Fibroblast of lung (primary cell): ENCODE measurements around the gene C1GALT1. TPM values are rescaled to one million over a fixed set of nuclear protein-coding genes. Genes with fewer than 3 reads are reported as not detected.

Source experiments
- DNase-seq, 2 donors: peaks; one replicate each; pipeline versions ENCODE4 v3.0.0 to v3.0.0-alpha.2; 2010; ENCODE audit warnings: low read depth in 2 of 2
- H2AFZ ChIP-seq: 2 replicates; pipeline ENCODE4 v1.5.1; 2012; ENCODE audit warnings: low read length, control low read depth, inconsistent platforms
- H3K27ac ChIP-seq: 2 replicates; pipeline ENCODE4 v1.5.1; 2011; ENCODE audit warnings: low read length, control low read depth; ENCODE audit not compliant: insufficient read depth
- H3K27me3 ChIP-seq: 2 replicates; pipeline ENCODE4 v1.5.1; 2011; ENCODE audit warnings: mild to moderate bottlenecking, low read length; ENCODE audit not compliant: control insufficient read depth, insufficient read depth
- H3K36me3 ChIP-seq: 2 replicates; pipeline ENCODE4 v1.5.1; 2011; ENCODE audit warnings: low read length; ENCODE audit not compliant: control insufficient read depth, insufficient read depth
- H3K4me1 ChIP-seq: 2 replicates; pipeline ENCODE4 v1.5.1; 2011; ENCODE audit warnings: low read length; ENCODE audit not compliant: control insufficient read depth, insufficient read depth; ENCODE audit errors: extremely low read depth
- H3K4me2 ChIP-seq: 2 replicates; pipeline ENCODE4 v1.5.1; 2011; ENCODE audit warnings: low read length, control low read depth; ENCODE audit not compliant: insufficient read depth; ENCODE audit errors: extremely low read depth
- H3K4me3 ChIP-seq, 4 experiments: fragments of 200-600 bp in 1 of 4; sonication (generic) in 1 of 4; replicated peaks in 1 of 4; 2 replicates each; pipeline ENCODE4 v1.5.1; 2011 to 2016; ENCODE audit warnings: low read length in 4 of 4, low read depth in 3 of 4, mild to moderate bottlenecking in 3 of 4, control low read depth in 2 of 4, inconsistent platforms in 1 of 4, mixed read lengths in 1 of 4; ENCODE audit not compliant: insufficient read depth in 1 of 4; ENCODE audit errors: control extremely low read depth in 1 of 4
- H3K79me2 ChIP-seq: 2 replicates; pipeline ENCODE4 v1.5.1; 2012; ENCODE audit warnings: mild to moderate bottlenecking, low read length, inconsistent platforms; ENCODE audit not compliant: control insufficient read depth, insufficient read depth
- H3K9ac ChIP-seq: 2 replicates; pipeline ENCODE4 v1.5.1; 2011; ENCODE audit warnings: mild to moderate bottlenecking, low read length, control low read depth; ENCODE audit not compliant: insufficient read depth
- H3K9me3 ChIP-seq: 2 replicates; pipeline ENCODE4 v1.5.1; 2012; ENCODE audit warnings: low read depth, low read length; ENCODE audit not compliant: control insufficient read depth, insufficient read depth
- H4K20me1 ChIP-seq: 2 replicates; pipeline ENCODE4 v1.5.1; 2011; ENCODE audit warnings: low read length; ENCODE audit not compliant: control insufficient read depth, insufficient read depth; ENCODE audit errors: extremely low read depth
- EZH2 ChIP-seq: IDR thresholded peaks from 2 replicates; pipeline ENCODE4 v1.5.1; 2012; ENCODE audit warnings: low read length, control low read depth, mild to moderate bottlenecking; ENCODE audit errors: missing control alignments
- polyA plus RNA-seq, 2 donors: library from polyadenylated mRNA; depleted of rRNA in 1 of 2; stranded (reverse) in 1 of 2; unstranded in 1 of 2; fragments of >200 nt; gene quantifications; 2 replicates each; pipeline ENCODE4 v1.2.1, GENCODE V29; 2011 to 2012; ENCODE audit warnings: missing spikeins in 1 of 2
- total RNA-seq: library from RNA; depleted of rRNA; stranded (reverse); fragments of >200 nt; gene quantifications from 2 replicates; pipeline ENCODE4 v1.2.1, GENCODE V29; 2014
- TF ChIP-seq, protein P1 (sequence below), 2 donors: IDR thresholded peaks in 1 of 2; conservative IDR thresholded peaks in 1 of 2; 1 replicate in 1 of 2; 2 replicates in 1 of 2; pipeline ENCODE4 v1.5.1; 2011 to 2012; ENCODE audit warnings: low read length in 2 of 2, control low read depth in 1 of 2, inconsistent platforms in 1 of 2, low read depth in 1 of 2, mild to moderate bottlenecking in 1 of 2

Gene C1GALT1
- total and polyA plus RNA-seq, 2 donors (not counting 1 experiment from before 2014, with no cell fraction given): 17.0 to 26.3 TPM

DNA sequence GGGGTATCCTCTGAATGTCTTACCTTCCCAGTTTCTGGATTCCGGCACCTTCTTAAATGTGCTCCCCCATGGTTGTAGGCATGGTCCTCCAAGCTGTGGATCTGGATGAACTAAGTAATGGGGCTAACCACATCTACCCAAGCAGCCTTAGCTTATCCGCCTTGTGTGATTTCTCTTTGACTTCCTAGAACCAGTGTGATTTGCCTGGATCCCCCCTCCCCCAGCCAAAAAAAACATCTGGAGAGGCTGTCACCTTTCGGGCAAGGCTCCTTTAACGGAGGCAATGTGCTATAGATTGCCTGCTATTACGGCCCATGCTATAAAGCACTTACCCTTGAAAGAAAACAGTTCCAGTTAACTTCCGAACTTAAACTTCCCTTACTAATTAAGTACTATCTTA, 33.9 kb downstream of the C1GALT1 start:
- H2AFZ ChIP-seq: no peak overlapping the region
- TF ChIP-seq EZH2: no peak
- TF ChIP-seq, protein P1, sequence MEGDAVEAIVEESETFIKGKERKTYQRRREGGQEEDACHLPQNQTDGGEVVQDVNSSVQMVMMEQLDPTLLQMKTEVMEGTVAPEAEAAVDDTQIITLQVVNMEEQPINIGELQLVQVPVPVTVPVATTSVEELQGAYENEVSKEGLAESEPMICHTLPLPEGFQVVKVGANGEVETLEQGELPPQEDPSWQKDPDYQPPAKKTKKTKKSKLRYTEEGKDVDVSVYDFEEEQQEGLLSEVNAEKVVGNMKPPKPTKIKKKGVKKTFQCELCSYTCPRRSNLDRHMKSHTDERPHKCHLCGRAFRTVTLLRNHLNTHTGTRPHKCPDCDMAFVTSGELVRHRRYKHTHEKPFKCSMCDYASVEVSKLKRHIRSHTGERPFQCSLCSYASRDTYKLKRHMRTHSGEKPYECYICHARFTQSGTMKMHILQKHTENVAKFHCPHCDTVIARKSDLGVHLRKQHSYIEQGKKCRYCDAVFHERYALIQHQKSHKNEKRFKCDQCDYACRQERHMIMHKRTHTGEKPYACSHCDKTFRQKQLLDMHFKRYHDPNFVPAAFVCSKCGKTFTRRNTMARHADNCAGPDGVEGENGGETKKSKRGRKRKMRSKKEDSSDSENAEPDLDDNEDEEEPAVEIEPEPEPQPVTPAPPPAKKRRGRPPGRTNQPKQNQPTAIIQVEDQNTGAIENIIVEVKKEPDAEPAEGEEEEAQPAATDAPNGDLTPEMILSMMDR (conservative IDR thresholded peaks at IDR 0.05 in 1 of 2, IDR thresholded peaks at IDR 0.05 in 1 of 2; ENCODE audit: low read depth in 1 of 2, low read length in 2 of 2): no peak
- no peaks in the 10 kb centered on the region for H3K36me3 ChIP-seq
- H3K27me3 ChIP-seq: no peaks in the 10 kb centered on the region
- H3K4me2 ChIP-seq: no peak overlapping the region
- H3K4me3 ChIP-seq: no peak overlapping the region
- H3K79me2 ChIP-seq: no peaks in the 10 kb centered on the region
- H3K9me3 ChIP-seq: no peaks in the 10 kb centered on the region
- no peaks in the 10 kb centered on the region for H3K4me1 ChIP-seq
- DNase-seq: no peak
- H3K27ac ChIP-seq: no peak overlapping the region
- no peaks in the 10 kb centered on the region for H4K20me1 ChIP-seq
- H3K9ac ChIP-seq: no peak overlapping the region

DNA sequence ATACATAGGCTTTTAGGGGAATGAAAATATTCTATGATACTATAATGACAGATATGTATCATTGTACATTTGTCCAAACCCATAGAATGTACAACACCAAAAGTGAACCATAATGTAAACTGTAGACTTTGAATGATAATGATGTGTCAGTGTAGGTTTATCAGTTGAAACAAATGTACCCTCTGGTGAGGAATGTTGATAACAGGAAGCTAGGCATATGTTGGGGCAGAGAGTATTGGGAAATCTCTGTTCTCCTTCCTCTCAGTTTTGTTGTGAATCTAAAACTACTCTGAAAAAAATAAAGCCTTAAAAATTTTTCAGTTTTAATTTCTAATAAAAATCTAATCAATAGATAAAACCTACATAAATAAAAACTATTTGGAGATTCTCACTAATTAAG, 36.9 kb downstream of the C1GALT1 start:
- TF ChIP-seq, protein P1 (conservative IDR thresholded peaks at IDR 0.05 in 1 of 2, IDR thresholded peaks at IDR 0.05 in 1 of 2; ENCODE audit: low read depth in 1 of 2, low read length in 2 of 2): no peak
- TF ChIP-seq EZH2: no peak
- Histone ChIP-seq H3K36me3 (no peaks in the 10 kb centered on the region), H3K4me3 (no peak overlapping the region), H3K27ac (no peak overlapping the region), H2AFZ (no peak overlapping the region), H3K4me2 (no peak overlapping the region), H4K20me1 (no peaks in the 10 kb centered on the region), H3K4me1 (peaks cover 2% of the 10 kb centered on the region), H3K79me2 (no peaks in the 10 kb centered on the region), H3K27me3 (no peaks in the 10 kb centered on the region), H3K9me3 (no peaks in the 10 kb centered on the region), H3K9ac (no peak overlapping the region)
- no peak for DNase-seq

DNA sequence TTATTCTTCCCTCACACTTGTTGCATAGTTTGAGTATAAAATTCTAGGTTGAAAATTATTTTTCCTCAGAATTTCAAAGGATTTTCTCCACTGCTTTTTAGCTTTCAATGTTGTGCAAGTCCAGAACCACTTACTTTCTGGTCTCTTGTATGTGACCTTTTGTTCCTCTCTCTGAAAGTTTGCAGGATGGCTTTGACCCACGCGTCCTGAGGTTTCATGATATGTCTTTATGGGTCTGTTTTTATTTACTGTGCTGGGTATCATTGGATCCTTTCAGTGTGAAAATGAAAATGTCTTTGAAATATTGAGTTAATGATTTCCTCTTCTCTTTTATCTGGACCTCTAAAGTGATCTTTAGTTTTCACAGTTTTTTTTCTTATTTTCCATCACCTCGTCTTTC, 38.5 kb downstream of the C1GALT1 start:
- DNase-seq: no peak
- H3K9me3 ChIP-seq: no peaks in the 10 kb centered on the region
- no peak overlapping the region for H3K27ac ChIP-seq
- H4K20me1 ChIP-seq: no peaks in the 10 kb centered on the region
- no peaks in the 10 kb centered on the region for H3K79me2 ChIP-seq
- H3K4me3 ChIP-seq: no peak overlapping the region
- TF ChIP-seq, protein P1 (conservative IDR thresholded peaks at IDR 0.05 in 1 of 2, IDR thresholded peaks at IDR 0.05 in 1 of 2; ENCODE audit: low read depth in 1 of 2, low read length in 2 of 2): no peak
- no peak for TF ChIP-seq EZH2
- no peak overlapping the region for H3K4me2 ChIP-seq
- no peaks in the 10 kb centered on the region for H3K36me3 ChIP-seq
- H3K27me3 ChIP-seq: no peaks in the 10 kb centered on the region
- H3K4me1 ChIP-seq: peaks cover 2% of the 10 kb centered on the region
- H2AFZ ChIP-seq: no peak overlapping the region
- H3K9ac ChIP-seq: no peak overlapping the region
